ENCODE data around the gene PDE6B.
"Not testable (repeated sequence)": the region's sequence is repeated elsewhere in the genome, so short reads cannot be mapped to it uniquely, and the experiment has no call there.

Gene PDE6B

GRCh38 chr4:664713-665231 lies 39.4 kb downstream of the PDE6B start:
- TF ChIP-seq POLR2AphosphoS5 (IDR thresholded peaks at IDR 0.05; ENCODE audit: borderline replicate concordance, low read depth, low read length) (no peak), EZH2 (IDR thresholded peaks at IDR 0.05) (no peak), FOXP2 (optimal IDR thresholded peaks at IDR 0.05; ENCODE audit: control extremely low read depth, extremely low read length, insufficient read depth) (no peak)
- no peaks in the 10 kb centered on the region for H3K36me3 ChIP-seq (ENCODE audit: insufficient read depth, low read length)
- DNase-seq (ENCODE audit: low read depth, low spot score), result no peak
- no peak overlapping the region for H3K4me3 ChIP-seq
- no peak overlapping the region for H3K27ac ChIP-seq
- H3K9ac ChIP-seq (ENCODE audit: insufficient read length), result no peak overlapping the region
- no peaks in the 10 kb centered on the region for H3K9me3 ChIP-seq (ENCODE audit: low read depth, low read length)

GRCh38 chr4:665381-665750 lies 40.0 kb downstream of the PDE6B start:
- TF ChIP-seq POLR2AphosphoS5 (IDR thresholded peaks at IDR 0.05; ENCODE audit: borderline replicate concordance, low read depth, low read length) (no peak), EZH2 (IDR thresholded peaks at IDR 0.05) (no peak), FOXP2 (optimal IDR thresholded peaks at IDR 0.05; ENCODE audit: control extremely low read depth, extremely low read length, insufficient read depth) (no peak)
- Histone ChIP-seq H3K9me3 (ENCODE audit: low read depth, low read length) (no peaks in the 10 kb centered on the region), H3K4me3 (no peak overlapping the region), H3K9ac (ENCODE audit: insufficient read length) (no peak overlapping the region), H3K36me3 (ENCODE audit: insufficient read depth, low read length) (no peaks in the 10 kb centered on the region), H3K27ac (no peak overlapping the region)
- no peak for DNase-seq (ENCODE audit: low read depth, low spot score)

- Histone ChIP-seq H3K36me3 (ENCODE audit: insufficient read depth, low read length) (peaks cover 4% of the 10 kb centered on the region; the same call in 1 of the 2 replicates), H3K9ac (ENCODE audit: insufficient read length) (no peak overlapping the region), H3K27ac (no peak overlapping the region), H3K4me3 (no peak overlapping the region), H3K9me3 (ENCODE audit: low read depth, low read length) (no peaks in the 10 kb centered on the region)
- no peak for DNase-seq (ENCODE audit: low read depth, low spot score)
- TF ChIP-seq POLR2AphosphoS5 (IDR thresholded peaks at IDR 0.05; ENCODE audit: borderline replicate concordance, low read depth, low read length) (no peak), FOXP2 (optimal IDR thresholded peaks at IDR 0.05; ENCODE audit: control extremely low read depth, extremely low read length, insufficient read depth) (no peak), EZH2 (IDR thresholded peaks at IDR 0.05) (no peak)
Measured at GRCh38 chr4:665751-666435, 40.5 kb downstream of the PDE6B start.

DNA sequence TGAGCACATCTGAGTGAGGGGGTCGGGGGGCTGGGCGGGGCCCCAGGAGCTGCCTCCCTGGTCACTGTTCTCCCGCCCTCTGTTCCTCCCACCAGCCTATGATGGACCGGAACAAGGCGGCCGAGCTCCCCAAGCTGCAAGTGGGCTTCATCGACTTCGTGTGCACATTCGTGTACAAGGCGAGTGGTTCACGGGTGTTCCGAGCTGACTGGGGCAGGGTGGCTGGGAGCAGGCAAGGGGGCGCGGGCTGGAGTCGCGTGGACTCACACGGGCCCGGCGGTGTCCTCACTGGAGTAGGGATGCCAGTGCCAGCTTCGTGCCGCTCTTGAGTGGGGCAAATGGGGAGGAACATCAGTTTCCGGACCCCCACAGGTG lies 41.0 kb downstream of the PDE6B start:
- no peak overlapping the region for H3K9ac ChIP-seq (ENCODE audit: insufficient read length)
- no peak overlapping the region for H3K4me3 ChIP-seq
- TF ChIP-seq EZH2 (IDR thresholded peaks at IDR 0.05) (no peak), POLR2AphosphoS5 (IDR thresholded peaks at IDR 0.05; ENCODE audit: borderline replicate concordance, low read depth, low read length) (no peak), FOXP2 (optimal IDR thresholded peaks at IDR 0.05; ENCODE audit: control extremely low read depth, extremely low read length, insufficient read depth) (no peak)
- no peaks in the 10 kb centered on the region for H3K9me3 ChIP-seq (ENCODE audit: low read depth, low read length)
- DNase-seq (ENCODE audit: low read depth, low spot score), result no peak
- H3K27ac ChIP-seq, result no peak overlapping the region
- H3K36me3 ChIP-seq (ENCODE audit: insufficient read depth, low read length), result peaks cover 8% of the 10 kb centered on the region

DNA sequence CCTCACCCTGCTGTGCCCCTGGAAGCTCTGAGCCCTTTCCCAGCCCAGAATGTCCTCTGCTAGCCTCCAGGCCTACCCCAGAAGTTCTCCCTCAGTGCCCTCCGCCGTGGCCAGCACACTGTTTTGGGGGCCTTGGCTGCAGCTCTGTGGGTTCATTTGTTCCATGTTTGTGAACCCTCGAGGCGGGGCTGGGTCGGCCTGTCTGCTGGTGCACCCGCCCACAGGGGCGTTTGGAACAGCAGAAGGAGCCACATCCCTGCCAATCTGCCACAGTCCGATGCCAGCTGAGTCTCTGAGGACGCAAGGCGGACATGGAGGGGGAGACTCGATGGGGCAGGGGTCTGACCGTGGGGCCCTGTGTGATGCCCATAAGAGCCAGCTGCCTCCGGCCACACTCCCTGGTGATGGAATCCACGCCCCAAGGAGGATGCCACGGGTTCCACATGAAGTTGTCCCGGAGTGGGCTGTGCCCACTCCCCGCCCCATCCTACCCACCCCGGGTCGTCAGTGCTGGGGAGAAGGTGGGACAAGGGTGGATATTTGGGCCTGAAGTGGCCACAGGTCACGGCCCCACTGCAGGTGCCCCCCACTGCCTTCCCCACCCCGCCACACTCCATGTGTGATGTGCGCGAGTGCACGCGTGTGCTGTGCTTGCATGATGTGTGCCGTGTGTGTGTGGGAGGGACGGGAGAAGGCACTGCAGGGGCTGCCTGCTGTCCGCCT lies 41.6 kb downstream of the PDE6B start:
- Histone ChIP-seq H3K27ac (no peak overlapping the region), H3K4me3 (no peak overlapping the region), H3K9ac (ENCODE audit: insufficient read length) (no peak overlapping the region), H3K9me3 (ENCODE audit: low read depth, low read length) (no peaks in the 10 kb centered on the region), H3K36me3 (ENCODE audit: insufficient read depth, low read length) (peaks cover 14% of the 10 kb centered on the region)
- DNase-seq (ENCODE audit: low read depth, low spot score), result no peak
- no peak for TF ChIP-seq EZH2 (IDR thresholded peaks at IDR 0.05)
- no peak for TF ChIP-seq POLR2AphosphoS5 (IDR thresholded peaks at IDR 0.05; ENCODE audit: borderline replicate concordance, low read depth, low read length)
- no peak for TF ChIP-seq FOXP2 (optimal IDR thresholded peaks at IDR 0.05; ENCODE audit: control extremely low read depth, extremely low read length, insufficient read depth)

- Histone ChIP-seq H3K27ac (no peak overlapping the region), H3K9ac (ENCODE audit: insufficient read length) (no peak overlapping the region), H3K9me3 (ENCODE audit: low read depth, low read length) (no peaks in the 10 kb centered on the region), H3K4me3 (no peak overlapping the region), H3K36me3 (ENCODE audit: insufficient read depth, low read length) (peaks cover 19% of the 10 kb centered on the region)
- TF ChIP-seq FOXP2 (optimal IDR thresholded peaks at IDR 0.05; ENCODE audit: control extremely low read depth, extremely low read length, insufficient read depth) (no peak), EZH2 (IDR thresholded peaks at IDR 0.05) (no peak), POLR2AphosphoS5 (IDR thresholded peaks at IDR 0.05; ENCODE audit: borderline replicate concordance, low read depth, low read length) (no peak)
- DNase-seq (ENCODE audit: low read depth, low spot score), result no peak
Measured at GRCh38 chr4:667545-667925, 42.2 kb downstream of the PDE6B start.

DNA sequence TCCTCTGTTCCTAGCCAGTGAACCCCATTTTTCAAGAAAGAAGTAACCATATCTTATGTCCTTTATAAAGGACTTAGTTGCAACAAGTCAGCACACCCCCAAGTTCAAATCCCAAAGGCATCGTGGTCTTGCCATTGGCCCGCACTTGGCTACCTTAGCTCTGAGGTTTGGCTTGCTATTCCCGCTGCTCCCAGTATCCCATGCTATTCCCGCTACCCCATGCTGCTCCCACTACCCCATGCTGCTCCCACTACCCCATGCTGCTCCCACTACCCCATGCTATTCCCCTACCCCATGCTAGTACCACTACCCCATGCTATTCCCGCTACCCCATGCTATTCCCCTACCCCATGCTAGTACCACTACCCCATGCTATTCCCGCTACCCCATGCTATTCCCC lies 42.8 kb downstream of the PDE6B start:
- H3K27ac ChIP-seq; H3K4me3 ChIP-seq; H3K9me3 ChIP-seq (ENCODE audit: low read depth, low read length); DNase-seq (ENCODE audit: low read depth, low spot score); H3K9ac ChIP-seq (ENCODE audit: insufficient read length): not testable (repeated sequence)
- H3K36me3 ChIP-seq (ENCODE audit: insufficient read depth, low read length), result peaks cover 26% of the 10 kb centered on the region

- not testable (repeated sequence) for DNase-seq (ENCODE audit: low read depth, low spot score); H3K9ac ChIP-seq (ENCODE audit: insufficient read length); H3K4me3 ChIP-seq; H3K9me3 ChIP-seq (ENCODE audit: low read depth, low read length); H3K27ac ChIP-seq
- peaks cover 26% of the 10 kb centered on the region for H3K36me3 ChIP-seq (ENCODE audit: insufficient read depth, low read length)
Measured at GRCh38 chr4:669806-670559, 44.6 kb downstream of the PDE6B start.
